OCI-LY7 (cell line): ENCODE results near the gene PLCXD1.

Experiments
- EZH2phosphoT487 ChIP-seq: fragments of 200-600 bp; sonication (generic); IDR thresholded peaks from 2 replicates; pipeline ENCODE4 v1.6.1; 2018; ENCODE audit warnings: low read depth, borderline replicate concordance, mild to moderate bottlenecking, mixed run types, antibody characterized with exemption, low read length, moderate library complexity, mixed read lengths
- TF ChIP-seq, protein P1 (sequence below): fragments of 200-600 bp; sonication (generic); conservative IDR thresholded peaks from 2 replicates; pipeline ENCODE4 v1.5.1; 2014; ENCODE audit warnings: mild to moderate bottlenecking, antibody characterized with exemption, low read length, moderate library complexity, mixed read lengths

DNA sequence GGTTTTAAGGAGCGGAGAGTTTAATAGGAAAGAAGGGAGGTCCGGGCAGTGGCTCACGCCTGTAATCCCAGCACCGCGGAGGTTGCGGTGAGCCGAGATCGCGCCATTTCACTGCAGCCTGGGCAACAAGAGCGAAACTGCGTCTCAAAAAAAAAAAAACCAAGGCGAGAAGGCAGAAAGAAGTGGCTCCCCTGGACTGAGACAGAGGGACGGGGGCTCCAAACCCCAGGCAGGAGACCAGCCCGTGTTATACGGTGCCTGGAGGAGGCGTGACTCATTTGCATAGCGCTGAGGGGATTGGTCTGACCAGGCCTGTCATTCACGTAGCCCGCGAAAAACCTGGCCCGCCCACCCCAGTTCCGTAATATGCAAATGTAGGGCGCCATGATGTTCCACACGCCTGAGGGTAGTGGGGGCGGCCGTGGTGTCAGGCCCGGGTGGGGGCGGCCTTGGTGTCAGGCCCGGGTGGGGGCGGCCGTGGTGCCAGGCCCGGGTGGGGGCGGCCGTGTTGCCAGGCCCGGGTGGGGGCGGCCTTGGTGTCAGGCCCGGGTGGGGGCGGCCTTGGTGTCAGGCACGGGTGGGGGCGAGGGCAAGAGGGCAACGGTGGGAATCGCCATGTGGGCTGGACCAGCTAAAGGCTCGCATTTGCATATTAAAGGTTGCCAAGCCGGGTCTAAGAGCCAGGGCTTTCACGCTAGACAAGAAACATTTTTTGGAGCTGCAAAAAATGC, 2.1 kb downstream of the PLCXD1 start:
- TF ChIP-seq, protein P1, sequence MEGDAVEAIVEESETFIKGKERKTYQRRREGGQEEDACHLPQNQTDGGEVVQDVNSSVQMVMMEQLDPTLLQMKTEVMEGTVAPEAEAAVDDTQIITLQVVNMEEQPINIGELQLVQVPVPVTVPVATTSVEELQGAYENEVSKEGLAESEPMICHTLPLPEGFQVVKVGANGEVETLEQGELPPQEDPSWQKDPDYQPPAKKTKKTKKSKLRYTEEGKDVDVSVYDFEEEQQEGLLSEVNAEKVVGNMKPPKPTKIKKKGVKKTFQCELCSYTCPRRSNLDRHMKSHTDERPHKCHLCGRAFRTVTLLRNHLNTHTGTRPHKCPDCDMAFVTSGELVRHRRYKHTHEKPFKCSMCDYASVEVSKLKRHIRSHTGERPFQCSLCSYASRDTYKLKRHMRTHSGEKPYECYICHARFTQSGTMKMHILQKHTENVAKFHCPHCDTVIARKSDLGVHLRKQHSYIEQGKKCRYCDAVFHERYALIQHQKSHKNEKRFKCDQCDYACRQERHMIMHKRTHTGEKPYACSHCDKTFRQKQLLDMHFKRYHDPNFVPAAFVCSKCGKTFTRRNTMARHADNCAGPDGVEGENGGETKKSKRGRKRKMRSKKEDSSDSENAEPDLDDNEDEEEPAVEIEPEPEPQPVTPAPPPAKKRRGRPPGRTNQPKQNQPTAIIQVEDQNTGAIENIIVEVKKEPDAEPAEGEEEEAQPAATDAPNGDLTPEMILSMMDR: no peak
- no peak for TF ChIP-seq EZH2phosphoT487
